GM23338 (cell line): ENCODE data around the gene FCGBP. TPM values are rescaled to one million over a fixed set of nuclear protein-coding genes. Genes with fewer than 3 reads are reported as not detected.

Experiments used
- ATAC-seq: fragments of 200-7000 bp; cut with Tn5 transposase; 3 replicates; pipeline ENCODE4 v1.9.1; 2020
- DNase-seq: peaks from one replicate; pipeline ENCODE4 v3.0.0-alpha.2; 2015; ENCODE audit warnings: low spot score
- H2AFZ ChIP-seq: fragments of 200-600 bp; sonication (generic); 2 replicates; pipeline ENCODE4 v1.8.0; 2016; ENCODE audit warnings: antibody characterized with exemption, mild to moderate bottlenecking, moderate library complexity
- H3F3A ChIP-seq: fragments of 200-600 bp; sonication (generic); replicated peaks from 2 replicates; pipeline ENCODE4 v1.8.0; 2017; ENCODE audit warnings: antibody characterized with exemption, mixed run types, low read depth
- H3K27ac ChIP-seq: fragments of 200-600 bp; sonication (generic); 2 replicates; pipeline ENCODE4 v1.6.1; 2016; ENCODE audit warnings: low read depth
- H3K27me3 ChIP-seq: fragments of 200-600 bp; sonication (generic); 2 replicates; pipeline ENCODE4 v1.8.0; 2016; ENCODE audit warnings: mild to moderate bottlenecking, mixed run types, moderate library complexity; ENCODE audit not compliant: insufficient read depth
- H3K36me3 ChIP-seq: fragments of 200-600 bp; sonication (generic); 2 replicates; pipeline ENCODE4 v1.8.0; 2016; ENCODE audit warnings: mild to moderate bottlenecking; ENCODE audit not compliant: insufficient read depth
- H3K4me1 ChIP-seq: fragments of 200-600 bp; sonication (generic); 2 replicates; pipeline ENCODE4 v1.8.0; 2016; ENCODE audit warnings: mild to moderate bottlenecking, moderate library complexity; ENCODE audit not compliant: insufficient read depth
- H3K4me2 ChIP-seq: fragments of 200-600 bp; sonication (generic); 2 replicates; pipeline ENCODE4 v1.7.1; 2017; ENCODE audit warnings: mixed run types
- H3K4me3 ChIP-seq: fragments of 200-600 bp; sonication (generic); 2 replicates; pipeline ENCODE4 v1.6.1; 2016; ENCODE audit warnings: mixed run types
- H3K79me2 ChIP-seq: fragments of 200-600 bp; sonication (generic); replicated peaks from 2 replicates; pipeline ENCODE4 v1.8.0; 2017; ENCODE audit warnings: mild to moderate bottlenecking; ENCODE audit not compliant: insufficient read depth
- H3K9me2 ChIP-seq: fragments of 200-600 bp; sonication (generic); 2 replicates; pipeline ENCODE4 v1.8.0; 2017; ENCODE audit not compliant: insufficient read depth
- H4K20me1 ChIP-seq: fragments of 200-600 bp; sonication (generic); replicated peaks from 2 replicates; pipeline ENCODE4 v1.8.0; 2017; ENCODE audit warnings: mild to moderate bottlenecking; ENCODE audit not compliant: insufficient read depth
- H3K27ac Mint-ChIP-seq: 2 replicates; pipeline ENCODE4 v1.8.0; 2020; ENCODE audit warnings: inconsistent platforms, mild to moderate bottlenecking, moderate library complexity, mixed read lengths
- H3K27me3 Mint-ChIP-seq: 3 replicates; pipeline ENCODE4 v1.8.0; 2022; ENCODE audit warnings: low read depth, mild to moderate bottlenecking, moderate library complexity, mixed read lengths, inconsistent platforms; ENCODE audit not compliant: insufficient read depth, poor library complexity
- H3K36me3 Mint-ChIP-seq: 3 replicates; pipeline ENCODE4 v1.8.0; 2021; ENCODE audit warnings: low read depth, mild to moderate bottlenecking, inconsistent platforms, moderate library complexity, mixed read lengths
- H3K4me1 Mint-ChIP-seq: 3 replicates; pipeline ENCODE4 v1.8.0; 2020; ENCODE audit warnings: mild to moderate bottlenecking, inconsistent platforms, mixed read lengths
- H3K4me3 Mint-ChIP-seq: 3 replicates; pipeline ENCODE4 v1.8.0; 2021; ENCODE audit warnings: moderate library complexity, mild to moderate bottlenecking, inconsistent platforms, mixed read lengths
- H3K9me3 Mint-ChIP-seq: 3 replicates; pipeline ENCODE4 v1.8.0; 2020; ENCODE audit warnings: moderate library complexity, mild to moderate bottlenecking, inconsistent platforms, mixed read lengths
- CREB1 ChIP-seq: fragments of 250-450 bp; sonication (Bioruptor Pico); IDR thresholded peaks from 2 replicates; pipeline ENCODE4 v1.5.0; 2020; ENCODE audit warnings: low read depth, mild to moderate bottlenecking, moderate library complexity
- ETS1 ChIP-seq: IDR thresholded peaks from 2 replicates; pipeline ENCODE4 v1.6.1; 2016; ENCODE audit warnings: antibody characterized with exemption
- EZH2 ChIP-seq: fragments of 200-600 bp; sonication (generic); IDR thresholded peaks from one replicate; pipeline ENCODE4 v1.8.0; 2017; ENCODE audit warnings: antibody characterized with exemption, mild to moderate bottlenecking, low read depth; ENCODE audit not compliant: unreplicated experiment
- EZH2phosphoT487 ChIP-seq: fragments of 200-600 bp; sonication (generic); IDR thresholded peaks from one replicate; pipeline ENCODE4 v1.8.1; 2018; ENCODE audit warnings: antibody characterized with exemption; ENCODE audit not compliant: unreplicated experiment
- JUNB ChIP-seq: IDR thresholded peaks from one replicate; pipeline ENCODE4 v1.6.1; 2016; ENCODE audit warnings: antibody characterized with exemption; ENCODE audit not compliant: unreplicated experiment
- NANOG ChIP-seq: IDR thresholded peaks from 2 replicates; pipeline ENCODE4 v1.6.1; 2016; ENCODE audit warnings: antibody characterized with exemption, borderline replicate concordance
- POLR2AphosphoS5 ChIP-seq: IDR thresholded peaks from 2 replicates; pipeline ENCODE4 v1.6.1; 2016; ENCODE audit warnings: antibody characterized with exemption, low read depth
- STAT1 ChIP-seq: IDR thresholded peaks from one replicate; pipeline ENCODE4 v1.6.1; 2016; ENCODE audit warnings: antibody characterized with exemption; ENCODE audit not compliant: unreplicated experiment
- ZNF114 ChIP-seq: fragments of 250-450 bp; sonication (Bioruptor Pico); IDR thresholded peaks from 2 replicates; pipeline ENCODE4 v1.5.0; 2020; ENCODE audit warnings: mild to moderate bottlenecking, moderate library complexity
- ZNF331 ChIP-seq: fragments of 250-450 bp; sonication (Bioruptor Pico); IDR thresholded peaks from 2 replicates; pipeline ENCODE4 v1.5.0; 2020; ENCODE audit warnings: low read depth, mild to moderate bottlenecking, moderate library complexity
- ZNF462 ChIP-seq: fragments of 250-450 bp; sonication (Bioruptor Pico); IDR thresholded peaks from 2 replicates; pipeline ENCODE4 v1.5.0; 2020; ENCODE audit warnings: mild to moderate bottlenecking, moderate library complexity
- polyA plus RNA-seq: library from polyadenylated mRNA; unstranded; fragments of >200 nt; fragmentation: Nextera tagmentation; extraction: Ambion mirVana; gene quantifications from 2 replicates; pipeline ENCODE4 v1.2.1, GENCODE V29; 2016
- total RNA-seq: library from RNA; depleted of rRNA; stranded (reverse); fragments of >200 nt; shearing (Covaris generic); gene quantifications from 2 replicates; pipeline ENCODE4 v1.2.3, GENCODE V29; 2014
- TF ChIP-seq, protein P1 (sequence below): IDR thresholded peaks from one replicate; pipeline ENCODE4 v1.6.1; 2018; ENCODE audit warnings: antibody characterized with exemption; ENCODE audit not compliant: unreplicated experiment
- TF ChIP-seq, protein P2 (sequence below), 2 experiments: fragments of 200-600 bp in 1 of 2; sonication (generic) in 1 of 2; conservative IDR thresholded peaks; 2 replicates each; pipeline versions ENCODE4 v1.5.1 to v1.6.1; 2016 to 2017; ENCODE audit warnings: antibody characterized with exemption in 2 of 2, low read depth in 2 of 2, mild to moderate bottlenecking in 2 of 2, moderate library complexity in 1 of 2

Gene FCGBP
- total and polyA plus RNA-seq, 2 experiments from 2014 or later: 0.44 to 3.6 TPM

DNA sequence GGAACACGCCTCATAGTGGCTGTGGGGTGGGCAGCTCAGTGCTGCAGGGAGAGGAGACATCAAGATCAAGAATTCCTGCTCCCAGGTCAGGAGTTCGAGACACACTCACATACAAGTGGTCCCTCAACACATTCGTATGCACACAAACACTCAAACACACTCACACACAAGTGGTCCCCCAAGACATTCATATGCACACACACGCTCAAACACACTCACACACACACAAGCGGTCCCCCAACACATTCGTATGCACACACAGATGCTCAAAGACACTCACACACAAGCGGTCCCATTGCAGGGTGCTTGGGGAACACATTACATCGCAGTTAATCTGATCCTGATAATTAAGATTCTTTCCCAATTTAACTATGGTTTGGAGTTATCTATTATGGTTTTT, 28.2 kb downstream of the FCGBP start:
- H3K4me3 ChIP-seq: no peak overlapping the region
- Mint-ChIP-seq H3K27ac (no peak overlapping the region), H3K9me3 (no peaks in the 10 kb centered on the region), H3K4me1 (no peaks in the 10 kb centered on the region), H3K27me3 (peaks cover 2% of the 10 kb centered on the region), H3K36me3 (no peaks in the 10 kb centered on the region), H3K4me3 (no peak overlapping the region)
- no peak overlapping the region for H2AFZ ChIP-seq
- no peaks in the 10 kb centered on the region for H4K20me1 ChIP-seq
- no peaks in the 10 kb centered on the region for H3F3A ChIP-seq
- no peaks in the 10 kb centered on the region for H3K4me1 ChIP-seq
- H3K79me2 ChIP-seq: no peaks in the 10 kb centered on the region
- TF ChIP-seq, protein P1, sequence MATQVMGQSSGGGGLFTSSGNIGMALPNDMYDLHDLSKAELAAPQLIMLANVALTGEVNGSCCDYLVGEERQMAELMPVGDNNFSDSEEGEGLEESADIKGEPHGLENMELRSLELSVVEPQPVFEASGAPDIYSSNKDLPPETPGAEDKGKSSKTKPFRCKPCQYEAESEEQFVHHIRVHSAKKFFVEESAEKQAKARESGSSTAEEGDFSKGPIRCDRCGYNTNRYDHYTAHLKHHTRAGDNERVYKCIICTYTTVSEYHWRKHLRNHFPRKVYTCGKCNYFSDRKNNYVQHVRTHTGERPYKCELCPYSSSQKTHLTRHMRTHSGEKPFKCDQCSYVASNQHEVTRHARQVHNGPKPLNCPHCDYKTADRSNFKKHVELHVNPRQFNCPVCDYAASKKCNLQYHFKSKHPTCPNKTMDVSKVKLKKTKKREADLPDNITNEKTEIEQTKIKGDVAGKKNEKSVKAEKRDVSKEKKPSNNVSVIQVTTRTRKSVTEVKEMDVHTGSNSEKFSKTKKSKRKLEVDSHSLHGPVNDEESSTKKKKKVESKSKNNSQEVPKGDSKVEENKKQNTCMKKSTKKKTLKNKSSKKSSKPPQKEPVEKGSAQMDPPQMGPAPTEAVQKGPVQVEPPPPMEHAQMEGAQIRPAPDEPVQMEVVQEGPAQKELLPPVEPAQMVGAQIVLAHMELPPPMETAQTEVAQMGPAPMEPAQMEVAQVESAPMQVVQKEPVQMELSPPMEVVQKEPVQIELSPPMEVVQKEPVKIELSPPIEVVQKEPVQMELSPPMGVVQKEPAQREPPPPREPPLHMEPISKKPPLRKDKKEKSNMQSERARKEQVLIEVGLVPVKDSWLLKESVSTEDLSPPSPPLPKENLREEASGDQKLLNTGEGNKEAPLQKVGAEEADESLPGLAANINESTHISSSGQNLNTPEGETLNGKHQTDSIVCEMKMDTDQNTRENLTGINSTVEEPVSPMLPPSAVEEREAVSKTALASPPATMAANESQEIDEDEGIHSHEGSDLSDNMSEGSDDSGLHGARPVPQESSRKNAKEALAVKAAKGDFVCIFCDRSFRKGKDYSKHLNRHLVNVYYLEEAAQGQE: no peak
- TF ChIP-seq CREB1 (CRISPR knock-in tag) (no peak), NANOG (no peak), EZH2 (no peak), STAT1 (no peak), ZNF331 (CRISPR knock-in tag) (no peak), ZNF462 (CRISPR knock-in tag) (no peak), EZH2phosphoT487 (no peak), POLR2AphosphoS5 (no peak), ETS1 (no peak), ZNF114 (no peak), JUNB (no peak)
- TF ChIP-seq, protein P2, sequence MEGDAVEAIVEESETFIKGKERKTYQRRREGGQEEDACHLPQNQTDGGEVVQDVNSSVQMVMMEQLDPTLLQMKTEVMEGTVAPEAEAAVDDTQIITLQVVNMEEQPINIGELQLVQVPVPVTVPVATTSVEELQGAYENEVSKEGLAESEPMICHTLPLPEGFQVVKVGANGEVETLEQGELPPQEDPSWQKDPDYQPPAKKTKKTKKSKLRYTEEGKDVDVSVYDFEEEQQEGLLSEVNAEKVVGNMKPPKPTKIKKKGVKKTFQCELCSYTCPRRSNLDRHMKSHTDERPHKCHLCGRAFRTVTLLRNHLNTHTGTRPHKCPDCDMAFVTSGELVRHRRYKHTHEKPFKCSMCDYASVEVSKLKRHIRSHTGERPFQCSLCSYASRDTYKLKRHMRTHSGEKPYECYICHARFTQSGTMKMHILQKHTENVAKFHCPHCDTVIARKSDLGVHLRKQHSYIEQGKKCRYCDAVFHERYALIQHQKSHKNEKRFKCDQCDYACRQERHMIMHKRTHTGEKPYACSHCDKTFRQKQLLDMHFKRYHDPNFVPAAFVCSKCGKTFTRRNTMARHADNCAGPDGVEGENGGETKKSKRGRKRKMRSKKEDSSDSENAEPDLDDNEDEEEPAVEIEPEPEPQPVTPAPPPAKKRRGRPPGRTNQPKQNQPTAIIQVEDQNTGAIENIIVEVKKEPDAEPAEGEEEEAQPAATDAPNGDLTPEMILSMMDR (conservative IDR thresholded peaks at IDR 0.05; ENCODE audit: low read depth in 2 of 2): no peak
- no peaks in the 10 kb centered on the region for H3K27me3 ChIP-seq
- no peak overlapping the region for H3K27ac ChIP-seq
- no peak overlapping the region for H3K4me2 ChIP-seq
- no peaks in the 10 kb centered on the region for H3K36me3 ChIP-seq
- ATAC-seq (no peak), DNase-seq (no peak)
- H3K9me2 ChIP-seq: no peaks in the 10 kb centered on the region
